A549 (cell line): ENCODE data around the gene HDAC7.

Source experiments
- EHMT2 ChIP-seq: fragments of 200-600 bp; sonication (generic); IDR thresholded peaks from 2 replicates; pipeline ENCODE4 v1.6.1; 2016; ENCODE audit warnings: antibody characterized with exemption, low read depth, mild to moderate bottlenecking, moderate library complexity
- TF ChIP-seq, protein P1 (sequence below): fragments of >200 bp; sonication (Bioruptor Twin); formaldehyde crosslinking; IDR thresholded peaks from 3 replicates; pipeline ENCODE4 v1.5.1; 2016

DNA sequence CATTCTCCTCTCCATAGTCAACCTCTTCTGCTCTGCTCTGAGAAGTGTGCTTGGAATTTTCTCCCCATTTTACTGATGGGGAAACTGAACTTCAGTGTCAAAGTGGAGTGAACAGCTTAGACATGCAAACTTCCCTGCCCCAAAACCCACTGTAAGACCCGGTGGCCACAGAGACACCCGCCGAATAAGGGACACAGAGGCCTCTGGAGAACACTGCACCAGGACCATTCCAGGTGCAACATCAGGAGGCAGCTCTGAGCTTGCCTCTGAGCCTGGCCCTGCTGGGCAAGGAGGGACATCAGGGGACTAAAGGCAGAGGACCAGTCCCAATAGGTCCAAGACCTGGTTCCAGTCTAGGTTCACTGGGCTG is 1.7 kb downstream of the HDAC7 start:
- TF ChIP-seq EHMT2, result no peak
- TF ChIP-seq, protein P1, sequence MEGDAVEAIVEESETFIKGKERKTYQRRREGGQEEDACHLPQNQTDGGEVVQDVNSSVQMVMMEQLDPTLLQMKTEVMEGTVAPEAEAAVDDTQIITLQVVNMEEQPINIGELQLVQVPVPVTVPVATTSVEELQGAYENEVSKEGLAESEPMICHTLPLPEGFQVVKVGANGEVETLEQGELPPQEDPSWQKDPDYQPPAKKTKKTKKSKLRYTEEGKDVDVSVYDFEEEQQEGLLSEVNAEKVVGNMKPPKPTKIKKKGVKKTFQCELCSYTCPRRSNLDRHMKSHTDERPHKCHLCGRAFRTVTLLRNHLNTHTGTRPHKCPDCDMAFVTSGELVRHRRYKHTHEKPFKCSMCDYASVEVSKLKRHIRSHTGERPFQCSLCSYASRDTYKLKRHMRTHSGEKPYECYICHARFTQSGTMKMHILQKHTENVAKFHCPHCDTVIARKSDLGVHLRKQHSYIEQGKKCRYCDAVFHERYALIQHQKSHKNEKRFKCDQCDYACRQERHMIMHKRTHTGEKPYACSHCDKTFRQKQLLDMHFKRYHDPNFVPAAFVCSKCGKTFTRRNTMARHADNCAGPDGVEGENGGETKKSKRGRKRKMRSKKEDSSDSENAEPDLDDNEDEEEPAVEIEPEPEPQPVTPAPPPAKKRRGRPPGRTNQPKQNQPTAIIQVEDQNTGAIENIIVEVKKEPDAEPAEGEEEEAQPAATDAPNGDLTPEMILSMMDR, result no peak
